GM18499 (cell line): ENCODE data around the gene YDJC.
"Not testable (repeated sequence)": the region's sequence is repeated elsewhere in the genome, so short reads cannot be mapped to it uniquely, and the experiment has no call there.

Experiments used
- ATAC-seq: cut with Tn5 transposase; IDR thresholded peaks from one replicate; pipeline ENCODE4 v1.9.1; 2021; ENCODE audit warnings: moderate number of reproducible peaks; ENCODE audit not compliant: insufficient read depth, unreplicated experiment

Gene YDJC

GRCh38 chr22:21611210-21611977, 18.4 kb downstream of the YDJC start:
- ATAC-seq, result no peak

GRCh38 chr22:21609556-21610157, 20.2 kb downstream of the YDJC start:
- not testable (repeated sequence) for ATAC-seq

GRCh38 chr22:21606775-21607174, 23.0 kb downstream of the YDJC start:
- no peak for ATAC-seq

- ATAC-seq, result no peak
These were observed 23.8 kb downstream of the YDJC start for GRCh38 chr22:21605887-21606564.

- no peak for ATAC-seq
These were observed 25.8 kb downstream of the YDJC start for GRCh38 chr22:21603973-21604372.

GRCh38 chr22:21602579-21602978, 27.2 kb downstream of the YDJC start:
- no peak for ATAC-seq

GRCh38 chr22:21599053-21599893, 30.5 kb downstream of the YDJC start:
- no peak for ATAC-seq

- ATAC-seq, result no peak
These were observed 31.5 kb downstream of the YDJC start for GRCh38 chr22:21598302-21598701.

- not testable (repeated sequence) for ATAC-seq
These were observed 33.3 kb downstream of the YDJC start for GRCh38 chr22:21596356-21597135.

GRCh38 chr22:21594865-21595452, 34.9 kb downstream of the YDJC start:
- no peak for ATAC-seq

- ATAC-seq, result no peak
These were observed 36.2 kb downstream of the YDJC start for GRCh38 chr22:21593406-21594232.

- no peak for ATAC-seq
These were observed 37.4 kb downstream of the YDJC start for GRCh38 chr22:21592422-21592821.

- ATAC-seq, result no peak
These were observed 38.1 kb downstream of the YDJC start for GRCh38 chr22:21591695-21592094.

- no peak for ATAC-seq
These were observed 38.8 kb downstream of the YDJC start for GRCh38 chr22:21590809-21591641.

- ATAC-seq, result no peak
These were observed 40.4 kb downstream of the YDJC start for GRCh38 chr22:21589396-21589795.

- peak; percentile 56 for ATAC-seq
These were observed 41.8 kb downstream of the YDJC start for GRCh38 chr22:21587803-21588611.

- ATAC-seq, result no peak
These were observed 44.4 kb downstream of the YDJC start for GRCh38 chr22:21585389-21585788.
